Astrocyte of the spinal cord (primary cell): ENCODE measurements around the gene SULT4A1.

ENCODE experiments used
- DNase-seq: peaks from one replicate; pipeline ENCODE4 v3.0.0; 2011; ENCODE audit warnings: low read depth, low spot score
- H3K4me3 ChIP-seq: 2 replicates; pipeline ENCODE4 v1.5.1; 2011; ENCODE audit warnings: low read depth, mild to moderate bottlenecking, low read length, moderate library complexity
- CTCF ChIP-seq: IDR thresholded peaks from 2 replicates; pipeline ENCODE4 v1.5.1; 2012; ENCODE audit warnings: low read depth, mild to moderate bottlenecking, low read length, inconsistent platforms
- in situ Hi-C: cut with HindIII; loops from 2 replicates; pipeline ENCODE4 v1.10.0; 2017; ENCODE audit warnings: low sequenced_read_pairs

Gene SULT4A1

GRCh38 chr22:43847376-43848289 is 14.7 kb downstream of the SULT4A1 start:
- DNase-seq, result no peak
- no peak for TF ChIP-seq CTCF
- H3K4me3 ChIP-seq, result no peak overlapping the region
- in situ Hi-C loops, result no loop called here

- no peak overlapping the region for H3K4me3 ChIP-seq
- no peak for TF ChIP-seq CTCF
- in situ Hi-C loops, result no loop called here
- no peak for DNase-seq
Observed at GRCh38 chr22:43846966-43847365, 15.3 kb downstream of the SULT4A1 start.

- no peak for DNase-seq
- in situ Hi-C loops, result no loop called here
- H3K4me3 ChIP-seq, result no peak overlapping the region
- no peak for TF ChIP-seq CTCF
Observed at GRCh38 chr22:43845981-43846380, 16.3 kb downstream of the SULT4A1 start.

GRCh38 chr22:43844560-43845545 is 17.5 kb downstream of the SULT4A1 start:
- in situ Hi-C loops, result no loop called here
- DNase-seq, result no peak
- H3K4me3 ChIP-seq, result no peak overlapping the region
- no peak for TF ChIP-seq CTCF

GRCh38 chr22:43843783-43844530 is 18.4 kb downstream of the SULT4A1 start:
- no peak for DNase-seq
- no peak for TF ChIP-seq CTCF
- H3K4me3 ChIP-seq, result no peak overlapping the region
- in situ Hi-C loops, result no loop called here

GRCh38 chr22:43841742-43842141 is 20.6 kb downstream of the SULT4A1 start:
- no peak for TF ChIP-seq CTCF
- H3K4me3 ChIP-seq, result no peak overlapping the region
- in situ Hi-C loops, result no loop called here
- DNase-seq, result no peak
